ENCODE data around the gene RAB28.

DNA sequence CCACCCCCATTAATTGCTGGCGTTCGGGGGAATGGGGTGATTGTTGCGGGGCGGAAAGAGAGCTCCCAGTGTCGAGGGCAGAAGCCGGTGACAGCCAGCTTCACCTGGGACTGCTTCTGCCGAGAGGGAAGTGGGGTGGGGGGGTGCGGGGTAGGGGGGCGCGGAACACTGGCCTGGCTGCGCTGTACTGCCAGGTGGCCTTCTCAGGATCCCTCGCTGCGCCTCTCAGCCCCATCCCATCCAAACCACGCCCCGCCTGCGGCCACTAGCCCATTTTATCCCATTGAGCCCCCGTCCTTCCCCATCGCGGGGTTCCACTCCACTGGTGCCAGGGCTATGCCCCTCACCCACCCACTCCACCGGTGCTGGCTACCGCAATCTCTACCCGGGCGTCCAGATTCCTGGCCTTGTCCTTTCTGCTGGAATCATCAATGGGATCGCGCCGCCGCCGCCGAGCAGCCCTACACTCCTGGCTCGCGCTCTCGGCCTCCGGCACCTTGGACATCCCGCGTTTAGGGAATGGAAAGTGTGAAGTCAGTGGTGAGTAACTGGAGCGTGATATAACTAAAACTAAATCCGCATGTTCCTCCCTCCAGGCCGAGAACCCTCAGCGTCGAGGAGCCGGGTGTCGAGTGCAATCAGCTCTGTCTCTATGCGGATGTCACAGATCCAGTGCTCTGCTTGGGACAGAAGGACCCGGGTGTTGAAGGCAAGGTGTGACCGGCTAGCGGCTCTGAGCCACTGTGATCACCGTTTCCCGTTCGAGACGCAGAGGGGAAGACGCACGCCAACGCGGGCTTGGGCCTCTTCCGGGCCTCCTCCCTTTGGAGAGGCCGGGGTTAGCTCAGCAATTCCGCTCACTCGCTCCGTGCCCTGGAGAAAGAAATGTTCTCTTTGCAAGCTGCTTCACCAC, 39.7 kb upstream of the RAB28 start:
- TF ChIP-seq POLR2A (IDR thresholded peaks at IDR 0.05): no peak
- TF ChIP-seq, protein P1, sequence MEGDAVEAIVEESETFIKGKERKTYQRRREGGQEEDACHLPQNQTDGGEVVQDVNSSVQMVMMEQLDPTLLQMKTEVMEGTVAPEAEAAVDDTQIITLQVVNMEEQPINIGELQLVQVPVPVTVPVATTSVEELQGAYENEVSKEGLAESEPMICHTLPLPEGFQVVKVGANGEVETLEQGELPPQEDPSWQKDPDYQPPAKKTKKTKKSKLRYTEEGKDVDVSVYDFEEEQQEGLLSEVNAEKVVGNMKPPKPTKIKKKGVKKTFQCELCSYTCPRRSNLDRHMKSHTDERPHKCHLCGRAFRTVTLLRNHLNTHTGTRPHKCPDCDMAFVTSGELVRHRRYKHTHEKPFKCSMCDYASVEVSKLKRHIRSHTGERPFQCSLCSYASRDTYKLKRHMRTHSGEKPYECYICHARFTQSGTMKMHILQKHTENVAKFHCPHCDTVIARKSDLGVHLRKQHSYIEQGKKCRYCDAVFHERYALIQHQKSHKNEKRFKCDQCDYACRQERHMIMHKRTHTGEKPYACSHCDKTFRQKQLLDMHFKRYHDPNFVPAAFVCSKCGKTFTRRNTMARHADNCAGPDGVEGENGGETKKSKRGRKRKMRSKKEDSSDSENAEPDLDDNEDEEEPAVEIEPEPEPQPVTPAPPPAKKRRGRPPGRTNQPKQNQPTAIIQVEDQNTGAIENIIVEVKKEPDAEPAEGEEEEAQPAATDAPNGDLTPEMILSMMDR (IDR thresholded peaks at IDR 0.05): no peak

Data from uterus (tissue), 2 donors.